ENCODE results near the gene SGCA. TPM values are rescaled to one million over a fixed set of nuclear protein-coding genes. Genes with fewer than 3 reads are reported as not detected.

The SGCA gene
- polyA plus RNA-seq, 1 donor from 2014 or later, result 0.43 TPM

GRCh38 chr17:50199803-50200456 lies 34.1 kb downstream of the SGCA start:
- Histone ChIP-seq H3K4me2 (ENCODE audit: low read length) (no peak overlapping the region), H3K79me2 (replicated peaks; ENCODE audit: insufficient read depth, low read length) (no peaks in the 10 kb centered on the region), H3K9me3 (ENCODE audit: low read length) (no peaks in the 10 kb centered on the region), H3K9ac (ENCODE audit: low read length) (no peak overlapping the region), H3K4me3 (ENCODE audit: low read length) (peak overlapping the region; percentile 66), H3K27me3 (ENCODE audit: insufficient read depth, low read depth, low read length) (peaks cover 42% of the 10 kb centered on the region), H4K20me1 (ENCODE audit: insufficient read depth) (no peaks in the 10 kb centered on the region), H3K36me3 (ENCODE audit: insufficient read depth, low read length) (no peaks in the 10 kb centered on the region), H3K27ac (ENCODE audit: low read length) (no peak overlapping the region), H3K9me2 (ENCODE audit: insufficient read depth, low read length) (no peaks in the 10 kb centered on the region), H2AFZ (ENCODE audit: low read depth, low read length) (no peak overlapping the region), H3F3A (ENCODE audit: insufficient read depth, low read length, poor library complexity, severe bottlenecking) (no peaks in the 10 kb centered on the region)
- no peak for TF ChIP-seq POLR2AphosphoS5 (IDR thresholded peaks at IDR 0.05)
- no peak for TF ChIP-seq SMC3 (conservative IDR thresholded peaks at IDR 0.05; ENCODE audit: poor library complexity)
- TF ChIP-seq EZH2 (IDR thresholded peaks at IDR 0.05; ENCODE audit: borderline replicate concordance, insufficient read depth, low read length, poor library complexity, severe bottlenecking), result no peak
- no peak for TF ChIP-seq REST (IDR thresholded peaks at IDR 0.05; ENCODE audit: borderline replicate concordance)
- no peak for TF ChIP-seq TAF1 (IDR thresholded peaks at IDR 0.05; ENCODE audit: low read depth)
- TF ChIP-seq RAD21 (conservative IDR thresholded peaks at IDR 0.05), result no peak
- no peak for TF ChIP-seq MXI1 (conservative IDR thresholded peaks at IDR 0.05; ENCODE audit: poor library complexity, severe bottlenecking)
- no peak for TF ChIP-seq EP300 (conservative IDR thresholded peaks at IDR 0.05; ENCODE audit: poor library complexity, severe bottlenecking)
- no peak for TF ChIP-seq CTCF (IDR thresholded peaks at IDR 0.05; ENCODE audit: poor library complexity, severe bottlenecking)

- Histone ChIP-seq H2AFZ (ENCODE audit: low read depth, low read length) (peak overlapping the region; percentile 45), H3K9me2 (ENCODE audit: insufficient read depth, low read length) (no peaks in the 10 kb centered on the region), H3K9ac (ENCODE audit: low read length) (peak overlapping the region; percentile 26), H4K20me1 (ENCODE audit: insufficient read depth) (no peaks in the 10 kb centered on the region), H3F3A (ENCODE audit: insufficient read depth, low read length, poor library complexity, severe bottlenecking) (no peaks in the 10 kb centered on the region), H3K4me3 (ENCODE audit: low read length) (peak overlapping the region; percentile 66), H3K27me3 (ENCODE audit: insufficient read depth, low read depth, low read length) (peaks cover 42% of the 10 kb centered on the region), H3K36me3 (ENCODE audit: insufficient read depth, low read length) (no peaks in the 10 kb centered on the region), H3K79me2 (replicated peaks; ENCODE audit: insufficient read depth, low read length) (no peaks in the 10 kb centered on the region), H3K4me2 (ENCODE audit: low read length) (no peak overlapping the region), H3K27ac (ENCODE audit: low read length) (no peak overlapping the region), H3K9me3 (ENCODE audit: low read length) (no peaks in the 10 kb centered on the region)
- TF ChIP-seq POLR2AphosphoS5 (IDR thresholded peaks at IDR 0.05) (no peak), CTCF (IDR thresholded peaks at IDR 0.05; ENCODE audit: poor library complexity, severe bottlenecking) (peak; percentile 100), MXI1 (conservative IDR thresholded peaks at IDR 0.05; ENCODE audit: poor library complexity, severe bottlenecking) (no peak), RAD21 (conservative IDR thresholded peaks at IDR 0.05) (peak; percentile 99), TAF1 (IDR thresholded peaks at IDR 0.05; ENCODE audit: low read depth) (no peak), SMC3 (conservative IDR thresholded peaks at IDR 0.05; ENCODE audit: poor library complexity) (peak; percentile 100), REST (IDR thresholded peaks at IDR 0.05; ENCODE audit: borderline replicate concordance) (no peak), EP300 (conservative IDR thresholded peaks at IDR 0.05; ENCODE audit: poor library complexity, severe bottlenecking) (no peak), EZH2 (IDR thresholded peaks at IDR 0.05; ENCODE audit: borderline replicate concordance, insufficient read depth, low read length, poor library complexity, severe bottlenecking) (no peak)
These were observed 34.9 kb downstream of the SGCA start for GRCh38 chr17:50200457-50201275.
